Measurements from ENCODE around the gene MXRA8. TPM values are rescaled to one million over a fixed set of nuclear protein-coding genes. Genes with fewer than 3 reads are reported as not detected.
A peak's percentile ranks its signal among the peaks of the same experiment; 100 is the strongest.
"Not testable (repeated sequence)": the region's sequence is repeated elsewhere in the genome, so short reads cannot be mapped to it uniquely, and the experiment has no call there.

MXRA8 gene
- not detected for total RNA-seq

- no peak for DNase-seq
Observed at GRCh38 chr1:1358433-1359271, at the start of gene MXRA8. MXRA8 (minus strand) TSS chr1:1358555; CDS start chr1:1358504, 51 bp downstream.

DNA sequence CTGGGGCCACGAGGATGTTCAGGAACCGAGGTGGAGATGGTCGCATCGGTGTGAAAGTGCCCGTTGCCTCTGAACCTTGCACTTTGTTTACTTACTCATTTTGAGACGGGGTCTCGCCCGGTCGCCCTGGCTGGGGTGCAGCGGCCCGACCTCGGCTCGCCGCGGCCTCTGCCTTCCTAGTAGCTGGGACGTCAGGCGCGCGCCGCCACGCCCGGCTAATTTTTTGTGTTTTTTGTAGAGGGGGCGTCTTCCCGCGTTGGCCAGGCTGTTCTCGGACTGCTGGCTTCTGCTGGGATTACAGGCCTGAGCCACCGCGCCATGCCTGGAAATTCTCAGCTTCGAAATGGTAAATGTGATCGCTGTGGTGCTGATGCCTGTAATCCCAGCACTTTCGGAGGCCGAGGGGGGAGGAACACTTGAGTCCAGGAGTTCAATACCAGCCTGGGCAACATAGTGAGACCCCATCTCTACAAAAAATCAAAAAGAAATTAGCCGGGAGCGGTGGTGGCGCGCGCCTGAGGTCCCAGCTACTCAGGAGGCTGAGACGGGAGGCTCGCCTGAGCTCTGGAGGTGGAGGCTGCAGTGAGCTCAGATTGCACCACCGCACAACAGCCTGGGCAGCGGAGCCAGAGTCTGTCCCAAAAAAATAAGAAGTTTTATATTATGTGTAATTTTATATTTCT, 49.4 kb upstream of the MXRA8 start:
- no peak for DNase-seq

DNA sequence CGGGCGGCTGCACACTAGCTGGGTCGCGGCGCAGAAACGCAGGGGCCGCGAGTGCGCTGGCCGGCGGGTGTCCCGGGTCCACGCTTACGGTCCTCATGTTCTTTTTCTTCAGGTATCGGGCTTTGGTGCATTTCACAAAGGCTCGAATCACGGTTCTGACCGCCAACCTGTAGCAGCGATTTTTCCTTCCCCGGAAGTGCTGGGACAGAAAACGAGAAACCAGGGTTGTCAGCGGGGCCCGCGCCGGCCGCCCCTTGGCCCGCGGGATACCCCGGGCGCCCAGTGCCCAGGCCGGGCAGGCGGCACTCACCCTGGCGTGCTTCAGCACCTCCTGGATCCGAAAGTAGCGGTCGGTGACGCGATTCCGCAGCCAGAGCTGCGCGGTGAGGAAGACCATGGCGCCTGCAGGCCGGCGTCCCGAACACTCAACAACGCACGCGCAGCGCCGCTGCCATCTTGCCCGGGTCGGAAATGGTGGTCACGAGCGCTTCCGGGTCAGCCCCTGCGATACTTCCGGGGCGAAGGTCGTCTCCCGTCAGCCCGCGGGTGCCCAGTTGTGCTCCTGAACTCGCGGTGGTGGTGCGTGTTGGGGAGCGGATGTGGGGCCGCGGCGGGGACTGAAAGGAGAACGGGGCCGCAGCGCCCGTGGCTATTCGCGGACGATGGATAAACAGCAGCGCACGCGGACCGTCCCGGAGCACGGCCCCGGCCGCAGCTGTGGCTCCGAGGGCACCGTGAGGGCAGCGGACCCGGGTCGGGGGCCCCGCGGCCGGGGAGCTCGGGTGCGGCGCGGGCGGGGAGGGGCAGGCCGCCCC, 48.7 kb upstream of the MXRA8 start, which contains the start of gene MRPL20:
Gene MRPL20 (minus strand): TSS at position 473 of the 815 bp plus-strand sequence. CDS start 76 bp downstream, at position 397.
- peak; percentile 96 for DNase-seq

DNA sequence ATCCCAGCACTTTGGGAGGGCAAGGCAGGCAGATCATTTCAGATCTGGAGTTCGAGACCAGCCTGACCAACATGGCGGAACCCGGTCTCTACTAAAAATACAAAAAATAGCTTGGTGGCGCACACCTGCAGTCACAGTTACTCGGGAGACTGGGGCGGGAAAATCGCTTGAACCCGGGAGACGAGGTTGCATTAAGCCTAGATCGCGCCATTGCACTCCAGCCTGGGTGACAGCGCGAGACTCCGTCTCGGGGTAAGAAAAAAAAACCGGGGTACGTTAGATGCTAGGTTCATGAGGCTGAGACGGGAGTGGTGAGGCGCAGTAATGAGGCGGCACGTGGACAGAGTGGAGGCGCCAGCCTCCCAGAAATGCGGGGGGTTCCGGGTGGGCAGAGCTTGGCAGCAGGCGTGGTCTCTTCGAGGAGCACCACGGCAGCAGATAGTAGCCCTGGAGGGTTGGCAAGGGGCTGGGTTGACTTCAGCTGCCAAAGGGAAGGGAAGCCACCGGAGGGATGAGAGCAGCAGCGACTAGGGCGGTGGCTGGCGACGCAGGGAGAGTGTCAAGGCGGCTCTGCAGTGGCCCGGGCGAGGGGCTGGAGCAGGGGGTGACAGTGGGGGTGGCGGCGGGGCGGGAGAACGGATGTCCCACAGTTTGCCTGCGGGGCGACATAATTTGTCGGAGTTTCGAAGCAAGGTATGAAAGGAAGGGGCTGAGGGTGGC, 47.9 kb upstream of the MXRA8 start:
- DNase-seq = no peak

- DNase-seq = no peak
Observed at GRCh38 chr1:1403653-1404052, 45.3 kb upstream of the MXRA8 start.

- DNase-seq = not testable (repeated sequence)
Observed at GRCh38 chr1:1402901-1403392, 44.6 kb upstream of the MXRA8 start.

- no peak for DNase-seq
Observed at GRCh38 chr1:1402072-1402900, 43.9 kb upstream of the MXRA8 start.

GRCh38 chr1:1401457-1402010, 43.2 kb upstream of the MXRA8 start:
- DNase-seq = no peak

DNA sequence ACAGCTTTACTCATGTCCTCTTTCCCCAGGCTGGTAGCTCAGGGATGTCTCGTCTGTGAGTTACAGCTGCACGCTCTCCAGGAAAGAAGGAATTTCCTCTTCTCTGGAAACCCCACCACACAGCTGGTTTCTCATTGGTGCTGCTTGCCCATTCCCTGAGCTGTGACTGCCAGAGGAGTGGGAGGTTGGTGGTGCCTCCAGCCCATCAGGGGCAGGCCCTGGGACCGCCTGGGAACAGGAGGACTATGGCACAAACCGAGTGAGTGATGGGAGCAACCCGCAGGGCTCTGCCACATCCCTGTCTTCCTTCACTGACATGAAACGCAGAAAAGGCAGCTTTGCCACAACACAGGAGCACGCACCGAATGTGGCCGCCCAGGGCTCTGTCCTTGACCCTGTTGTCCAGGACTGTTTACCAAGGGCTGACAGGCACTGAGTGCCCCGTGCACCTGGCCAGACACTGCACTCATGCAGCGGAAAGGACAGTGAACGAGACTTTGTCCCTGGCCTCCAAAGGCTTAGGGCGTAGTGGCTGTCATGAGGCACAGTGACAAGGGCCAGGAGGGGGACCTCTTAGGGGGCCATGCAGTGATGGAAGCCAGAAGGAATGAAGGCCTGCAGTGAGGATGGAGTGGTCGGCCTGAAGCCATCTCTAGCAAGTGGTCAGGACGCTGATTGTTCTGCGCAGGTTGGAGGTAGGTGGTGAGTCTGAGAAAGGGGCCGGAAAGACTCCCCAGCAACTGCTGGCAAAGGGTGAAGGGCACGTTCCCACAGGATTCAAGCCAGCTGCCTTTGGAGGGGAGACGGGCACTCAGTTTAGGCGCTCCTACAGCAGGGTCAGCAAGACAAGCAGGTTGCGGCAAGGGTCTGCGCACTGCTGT, 42.5 kb upstream of the MXRA8 start:
- no peak for DNase-seq

DNA sequence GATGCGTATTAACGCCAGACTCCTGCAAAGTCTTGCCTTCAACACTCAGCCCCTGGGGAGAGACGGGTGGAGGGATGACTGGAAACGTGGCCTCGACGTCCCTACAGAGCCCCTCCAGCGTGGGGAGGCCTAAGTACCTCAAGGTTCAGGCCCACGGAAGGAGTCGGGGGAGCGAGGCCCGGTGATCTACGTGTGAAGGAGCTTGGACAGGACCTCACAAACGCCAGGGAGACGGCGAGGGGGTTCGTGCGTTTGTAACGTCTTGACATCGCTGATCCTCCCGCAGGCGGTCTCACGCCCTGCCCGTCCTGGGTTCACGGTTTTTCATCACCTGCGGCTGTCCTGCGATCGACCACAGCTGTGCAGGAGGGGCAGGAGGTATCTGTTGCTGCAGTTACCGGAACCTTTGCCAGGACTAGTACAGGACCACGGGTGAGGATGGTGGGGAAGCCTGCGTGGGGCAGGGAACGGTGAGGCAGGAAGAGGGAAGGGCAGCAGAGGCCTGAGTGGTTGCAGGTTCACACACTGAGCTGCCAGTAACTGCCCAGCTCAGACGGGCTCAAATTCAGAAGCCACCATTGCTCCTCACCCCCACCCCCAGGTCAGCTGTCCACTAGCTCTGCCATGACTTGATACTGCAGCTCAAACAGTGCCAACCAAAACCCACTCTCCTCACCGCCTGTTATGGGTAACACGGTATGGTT, 41.7 kb upstream of the MXRA8 start:
- no peak for DNase-seq

DNA sequence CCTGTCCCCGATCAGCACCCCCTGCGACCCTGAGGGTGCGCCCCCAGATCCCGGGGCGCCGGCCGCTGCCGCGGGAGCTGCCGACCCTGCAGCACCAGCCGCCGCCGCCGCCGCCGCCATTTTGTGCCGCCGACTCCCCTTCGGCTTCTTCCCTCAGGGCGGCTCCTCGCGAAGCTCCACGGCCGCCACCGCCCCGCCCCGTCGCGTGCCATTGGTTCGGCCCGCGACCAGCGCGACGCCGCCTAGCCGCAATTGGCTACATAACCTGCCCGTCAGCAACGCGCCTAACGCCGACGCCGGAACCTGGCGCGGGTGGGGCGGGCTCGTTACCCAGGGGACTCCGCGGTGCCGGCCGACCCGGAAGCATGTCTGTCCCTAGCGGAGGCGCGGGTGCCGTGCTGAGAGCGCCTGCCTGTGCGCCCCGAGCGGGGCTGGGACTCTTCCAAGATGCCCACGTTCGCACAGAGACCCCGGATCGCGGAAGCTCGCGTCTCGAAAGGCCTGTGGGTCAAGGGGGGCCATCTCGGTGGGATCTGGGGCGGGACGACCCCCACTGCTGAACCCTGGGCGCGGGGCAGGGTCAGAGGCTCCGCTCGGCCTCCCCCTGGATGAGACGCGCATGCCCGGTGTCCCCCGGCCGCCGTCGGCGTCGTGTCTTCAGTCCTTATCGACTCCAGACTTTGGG, 41.0 kb upstream of the MXRA8 start, which contains the start of gene CCNL2:
Gene CCNL2 (minus strand): TSS at position 149 of the 685 bp plus-strand sequence. CDS start 29 bp downstream, at position 120.
- peak; percentile 99 for DNase-seq

DNA sequence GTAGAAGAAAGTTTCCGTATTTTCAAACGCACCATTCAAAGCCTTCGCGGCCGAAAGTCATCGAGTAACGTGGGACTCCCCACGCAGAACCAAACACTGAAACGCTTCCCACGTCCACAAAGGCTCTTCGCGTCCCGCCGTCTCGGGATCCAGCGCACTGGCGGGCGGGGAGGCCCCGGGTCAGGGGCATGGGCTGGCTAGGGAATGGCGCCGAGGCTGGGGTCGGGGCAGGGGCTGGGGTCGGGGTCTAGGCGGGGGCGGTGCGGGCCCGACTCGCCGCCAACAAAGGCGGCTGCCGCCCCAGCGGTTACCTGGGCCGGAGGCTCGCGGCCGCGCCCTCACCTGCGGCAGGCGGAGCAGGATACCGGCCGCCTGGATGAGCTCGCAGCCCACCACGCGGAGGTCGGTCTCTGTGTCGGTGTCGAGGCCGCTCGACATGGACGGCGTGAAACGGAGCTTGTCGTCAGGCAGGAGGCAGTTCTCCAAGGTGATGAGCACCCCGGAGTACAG, 40.4 kb upstream of the MXRA8 start:
- no peak for DNase-seq

GRCh38 chr1:1397839-1398523, 39.6 kb upstream of the MXRA8 start:
- DNase-seq = no peak

GRCh38 chr1:1395166-1395565, 36.8 kb upstream of the MXRA8 start:
- DNase-seq = no peak

DNA sequence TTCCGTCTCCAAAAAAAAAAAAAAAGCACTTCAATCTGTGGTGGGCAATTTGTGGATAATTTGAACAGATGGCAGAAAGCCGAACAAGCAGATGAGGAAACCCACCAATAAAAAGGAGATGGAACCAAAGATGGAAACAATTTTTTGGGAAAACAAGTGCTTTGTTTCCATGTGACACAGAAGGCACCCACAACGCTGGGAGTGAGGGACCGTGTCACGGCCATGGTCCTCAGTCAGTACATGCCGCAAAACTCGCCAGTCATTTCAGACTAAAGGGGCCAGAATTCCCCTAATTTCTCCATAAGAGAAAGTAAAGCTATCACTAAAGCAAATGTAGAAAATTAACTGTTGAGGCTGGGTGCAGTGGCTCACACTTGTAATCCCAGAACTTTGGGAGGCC, 35.8 kb upstream of the MXRA8 start:
- DNase-seq = no peak

GRCh38 chr1:1393428-1393827, 35.1 kb upstream of the MXRA8 start:
- no peak for DNase-seq

DNA sequence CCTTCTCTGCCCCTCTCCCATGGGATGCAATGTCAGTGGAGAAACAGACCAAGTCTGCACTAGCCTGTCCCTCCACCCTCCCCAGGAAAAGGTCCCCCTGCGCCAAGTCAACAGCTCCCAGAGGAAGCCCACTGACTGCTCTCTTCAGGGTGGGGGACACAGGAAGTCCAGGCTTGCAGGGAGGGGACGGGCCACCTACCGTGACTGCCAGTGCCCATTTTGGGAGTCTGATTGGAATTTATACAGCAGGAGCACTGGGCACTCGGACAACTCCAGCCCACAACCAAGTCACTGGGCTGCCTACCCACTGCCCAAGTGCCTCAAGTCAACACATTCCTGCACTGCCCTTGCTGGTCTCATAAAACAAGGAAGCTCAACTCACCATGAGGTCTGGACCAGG, 34.7 kb upstream of the MXRA8 start:
- DNase-seq = no peak

- no peak for DNase-seq
Observed at GRCh38 chr1:1391225-1391624, 32.9 kb upstream of the MXRA8 start.
